ENCODE measurements around the gene INPP5K.
A peak's percentile ranks its signal among the peaks of the same experiment; 100 is the strongest.
"Not testable (repeated sequence)": the region's sequence is repeated elsewhere in the genome, so short reads cannot be mapped to it uniquely, and the experiment has no call there.

Gene INPP5K

GRCh38 chr17:1516388-1517161, at the start of gene INPP5K:
Gene INPP5K, minus strand, starts transcription at chr17:1516612. Its CDS starts 113 bp downstream, at chr17:1516499.
- POLR2A ChIA-PET, result interaction anchor here (0.6 to 2.4 kb wide), 28 partner anchors 9 to 249 kb away, joined by 3 to 18 read pairs (median 3); partner anchors contain the start of genes CRK, MYO1C and SLC43A2
- TF ChIP-seq HDGF (IDR thresholded peaks at IDR 0.05; ENCODE audit: borderline replicate concordance), result peak; percentile 94; the same call in 1 of the 2 replicates
- no peak for TF ChIP-seq ZNF384 (IDR thresholded peaks at IDR 0.05)
- TF ChIP-seq ARNT (IDR thresholded peaks at IDR 0.05), result no peak
- TF ChIP-seq FOXM1 (IDR thresholded peaks at IDR 0.05; ENCODE audit: borderline replicate concordance), result no peak
- no peak for TF ChIP-seq FOXK2 (IDR thresholded peaks at IDR 0.05)
- TF ChIP-seq ELF4 (IDR thresholded peaks at IDR 0.05), result no peak
- no peak for TF ChIP-seq SUZ12 (IDR thresholded peaks at IDR 0.05)
- no peak for TF ChIP-seq LEF1 (IDR thresholded peaks at IDR 0.05; ENCODE audit: borderline replicate concordance)
- no peak for TF ChIP-seq TARDBP (IDR thresholded peaks at IDR 0.05)
- TF ChIP-seq NFRKB (IDR thresholded peaks at IDR 0.05), result no peak
- TF ChIP-seq L3MBTL2 (conservative IDR thresholded peaks at IDR 0.05), result no peak
- TF ChIP-seq, protein P1, sequence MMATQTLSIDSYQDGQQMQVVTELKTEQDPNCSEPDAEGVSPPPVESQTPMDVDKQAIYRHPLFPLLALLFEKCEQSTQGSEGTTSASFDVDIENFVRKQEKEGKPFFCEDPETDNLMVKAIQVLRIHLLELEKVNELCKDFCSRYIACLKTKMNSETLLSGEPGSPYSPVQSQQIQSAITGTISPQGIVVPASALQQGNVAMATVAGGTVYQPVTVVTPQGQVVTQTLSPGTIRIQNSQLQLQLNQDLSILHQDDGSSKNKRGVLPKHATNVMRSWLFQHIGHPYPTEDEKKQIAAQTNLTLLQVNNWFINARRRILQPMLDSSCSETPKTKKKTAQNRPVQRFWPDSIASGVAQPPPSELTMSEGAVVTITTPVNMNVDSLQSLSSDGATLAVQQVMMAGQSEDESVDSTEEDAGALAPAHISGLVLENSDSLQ (IDR thresholded peaks at IDR 0.05), result peak; percentile 62; the same call in 1 of the 2 replicates
- no peak for TF ChIP-seq CTBP1 (IDR thresholded peaks at IDR 0.05; ENCODE audit: borderline replicate concordance)
- TF ChIP-seq BHLHE40 (IDR thresholded peaks at IDR 0.05; ENCODE audit: borderline replicate concordance), result no peak
- no peak for TF ChIP-seq SP1 (IDR thresholded peaks at IDR 0.05)
- no peak for TF ChIP-seq FOXA1 (IDR thresholded peaks at IDR 0.05)
- DNase-seq (ENCODE audit: extremely low spot score), result peak; percentile 99
- CTCF ChIA-PET, result interaction anchor here (0.6 to 2.4 kb wide), 11 partner anchors 15 to 460 kb away, joined by 3 to 15 read pairs (median 3); no protein-coding TSS in a partner anchor

DNA sequence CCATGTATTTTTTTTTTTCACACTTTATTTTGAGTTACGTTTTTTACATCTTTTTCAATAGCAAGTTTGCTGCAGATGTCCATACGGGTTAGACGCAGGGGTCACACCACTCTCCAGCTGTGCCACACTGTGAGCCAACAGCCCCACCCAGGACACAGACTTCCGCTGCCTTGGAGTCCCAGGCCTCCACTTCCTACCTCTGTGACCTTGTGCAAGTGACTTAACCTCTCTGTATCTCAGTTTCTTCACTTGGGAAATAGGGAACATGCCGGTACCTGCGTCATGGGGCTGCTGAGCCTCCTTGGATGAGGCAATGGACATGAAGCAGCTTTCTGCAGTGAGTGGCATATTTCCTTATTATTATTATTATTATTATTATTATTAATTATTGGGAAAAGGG, 49.5 kb upstream of the INPP5K start:
- CTCF ChIA-PET, result interaction anchor here (1.0 kb wide), 1 partner anchor 9 kb away, joined by 3 read pairs; no protein-coding TSS in a partner anchor
- POLR2A ChIA-PET, result no interaction called here
- TF ChIP-seq SUZ12 (IDR thresholded peaks at IDR 0.05), result no peak
- no peak for TF ChIP-seq TARDBP (IDR thresholded peaks at IDR 0.05)
- no peak for TF ChIP-seq NFRKB (IDR thresholded peaks at IDR 0.05)
- no peak for TF ChIP-seq ELF4 (IDR thresholded peaks at IDR 0.05)
- TF ChIP-seq CTBP1 (IDR thresholded peaks at IDR 0.05; ENCODE audit: borderline replicate concordance), result no peak
- TF ChIP-seq ZNF384 (IDR thresholded peaks at IDR 0.05), result no peak
- TF ChIP-seq FOXM1 (IDR thresholded peaks at IDR 0.05; ENCODE audit: borderline replicate concordance), result no peak
- TF ChIP-seq, protein P1 (IDR thresholded peaks at IDR 0.05), result no peak
- no peak for TF ChIP-seq FOXK2 (IDR thresholded peaks at IDR 0.05)
- TF ChIP-seq HDGF (IDR thresholded peaks at IDR 0.05; ENCODE audit: borderline replicate concordance), result no peak
- TF ChIP-seq BHLHE40 (IDR thresholded peaks at IDR 0.05; ENCODE audit: borderline replicate concordance), result no peak
- no peak for TF ChIP-seq ARNT (IDR thresholded peaks at IDR 0.05)
- TF ChIP-seq SP1 (IDR thresholded peaks at IDR 0.05), result no peak

DNA sequence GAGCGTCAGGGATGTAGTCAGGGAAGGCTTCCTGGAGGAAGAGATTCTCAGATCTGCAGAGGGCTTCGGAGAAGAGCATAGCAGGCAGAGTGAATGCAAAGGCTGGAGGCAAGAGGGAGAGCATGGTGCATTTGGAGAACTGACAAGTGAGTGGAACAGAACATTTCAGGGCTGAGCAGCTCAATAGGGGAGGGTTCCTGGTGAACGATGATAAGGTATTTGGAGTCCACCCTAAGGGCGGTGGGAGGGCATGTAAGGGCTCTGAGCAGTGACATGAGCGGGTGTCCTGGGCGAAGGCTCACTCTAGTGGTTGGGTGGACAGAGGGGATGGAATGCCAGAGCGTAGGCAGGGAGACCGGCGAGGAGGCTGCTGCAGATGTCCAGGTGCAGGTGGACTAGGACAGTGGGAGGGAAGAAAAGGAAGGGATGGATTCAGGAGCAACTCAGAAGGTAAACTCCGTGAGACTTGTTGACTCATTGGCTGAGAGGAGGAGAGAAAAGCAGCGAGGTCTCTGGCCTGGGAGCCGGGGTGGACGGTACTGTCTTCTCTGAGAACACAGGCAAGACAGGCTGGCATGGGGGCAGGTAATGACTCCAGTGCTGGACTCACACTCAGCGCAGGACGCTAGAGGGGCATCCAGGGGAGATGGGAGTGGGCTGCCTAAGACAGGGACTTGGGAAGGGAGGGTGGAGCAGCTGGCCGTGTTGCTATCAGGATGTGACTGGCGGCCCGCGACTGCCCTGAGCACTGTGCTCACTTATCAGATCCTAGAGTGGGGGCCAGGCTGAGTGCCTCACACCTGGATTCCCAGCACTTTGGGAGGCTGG, 47.6 kb upstream of the INPP5K start:
- no peak for DNase-seq (ENCODE audit: extremely low spot score)
- ChIA-PET CTCF (no interaction called here), POLR2A (no interaction called here)

More for the DNA sequence above, 49.5 kb upstream of the INPP5K start:
- DNase-seq (ENCODE audit: extremely low spot score), result no peak

GRCh38 chr17:1563471-1563785, 47.0 kb upstream of the INPP5K start:
- POLR2A ChIA-PET, result interaction anchor here (1.1 kb wide), 1 partner anchor 50 kb away, joined by 3 read pairs; no protein-coding TSS in a partner anchor
- DNase-seq (ENCODE audit: extremely low spot score); CTCF ChIA-PET: not testable (repeated sequence)

More for the DNA sequence above, 47.6 kb upstream of the INPP5K start:
- TF ChIP-seq LEF1 (IDR thresholded peaks at IDR 0.05; ENCODE audit: borderline replicate concordance) (no peak), ELF4 (IDR thresholded peaks at IDR 0.05) (no peak), FOXM1 (IDR thresholded peaks at IDR 0.05; ENCODE audit: borderline replicate concordance) (no peak), BHLHE40 (IDR thresholded peaks at IDR 0.05; ENCODE audit: borderline replicate concordance) (no peak), L3MBTL2 (conservative IDR thresholded peaks at IDR 0.05) (no peak), FOXK2 (IDR thresholded peaks at IDR 0.05) (no peak), CTBP1 (IDR thresholded peaks at IDR 0.05; ENCODE audit: borderline replicate concordance) (no peak), SP1 (IDR thresholded peaks at IDR 0.05) (no peak), ZNF384 (IDR thresholded peaks at IDR 0.05) (no peak), TARDBP (IDR thresholded peaks at IDR 0.05) (no peak), FOXA1 (IDR thresholded peaks at IDR 0.05) (no peak), HDGF (IDR thresholded peaks at IDR 0.05; ENCODE audit: borderline replicate concordance) (no peak), ARNT (IDR thresholded peaks at IDR 0.05) (no peak)
- TF ChIP-seq, protein P1 (IDR thresholded peaks at IDR 0.05), result no peak

DNA sequence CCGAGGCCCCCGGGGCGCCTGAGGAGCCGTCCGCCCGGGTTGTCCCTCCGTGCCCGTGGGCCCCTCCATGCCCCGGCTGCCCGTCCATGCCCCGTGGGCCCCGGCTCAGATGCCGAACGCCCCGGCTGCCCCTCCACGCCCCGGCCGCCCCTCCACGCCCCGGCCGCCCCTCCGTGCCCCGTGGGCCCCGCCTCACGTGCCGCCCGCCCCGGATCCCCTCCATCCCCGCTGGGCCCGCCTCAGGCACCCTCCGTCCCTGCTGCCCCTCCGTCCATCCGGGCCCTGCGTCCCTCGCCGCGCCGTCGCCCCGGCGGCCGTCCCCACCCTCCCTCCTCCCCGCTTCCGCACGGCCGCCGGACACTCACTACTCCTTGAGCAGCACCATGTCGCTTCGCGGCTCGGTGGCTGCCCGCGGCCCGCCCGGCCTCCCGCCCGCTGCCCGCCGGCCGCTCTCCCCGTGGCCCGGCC, 45.8 kb upstream of the INPP5K start:
- TF ChIP-seq, protein P1 (IDR thresholded peaks at IDR 0.05), result no peak
- no peak for TF ChIP-seq LEF1 (IDR thresholded peaks at IDR 0.05; ENCODE audit: borderline replicate concordance)
- no peak for TF ChIP-seq ARNT (IDR thresholded peaks at IDR 0.05)
- TF ChIP-seq SP1 (IDR thresholded peaks at IDR 0.05), result no peak
- CTCF ChIA-PET, result interaction anchor here (0.6 to 0.7 kb wide), 2 partner anchors 12 to 68 kb away, joined by 3 read pairs; no protein-coding TSS in a partner anchor
- no peak for DNase-seq (ENCODE audit: extremely low spot score)
- POLR2A ChIA-PET, result interaction anchor here (0.6 kb wide), 1 partner anchor 304 kb away, joined by 3 read pairs; no protein-coding TSS in a partner anchor

Data from HEK293T (cell line).